Stimulated activated CD4-positive, alpha-beta T cell treated with anti-CD3 and anti-CD28 coated beads, Interleukin-2, amount 100 ng/mL, for 48 hours (primary cell): ENCODE results near the gene KIF26A.

Source experiments
- DNase-seq, 2 donors: peaks; one replicate each; pipeline ENCODE4 v3.0.0-alpha.2; 2020

Gene KIF26A

DNA sequence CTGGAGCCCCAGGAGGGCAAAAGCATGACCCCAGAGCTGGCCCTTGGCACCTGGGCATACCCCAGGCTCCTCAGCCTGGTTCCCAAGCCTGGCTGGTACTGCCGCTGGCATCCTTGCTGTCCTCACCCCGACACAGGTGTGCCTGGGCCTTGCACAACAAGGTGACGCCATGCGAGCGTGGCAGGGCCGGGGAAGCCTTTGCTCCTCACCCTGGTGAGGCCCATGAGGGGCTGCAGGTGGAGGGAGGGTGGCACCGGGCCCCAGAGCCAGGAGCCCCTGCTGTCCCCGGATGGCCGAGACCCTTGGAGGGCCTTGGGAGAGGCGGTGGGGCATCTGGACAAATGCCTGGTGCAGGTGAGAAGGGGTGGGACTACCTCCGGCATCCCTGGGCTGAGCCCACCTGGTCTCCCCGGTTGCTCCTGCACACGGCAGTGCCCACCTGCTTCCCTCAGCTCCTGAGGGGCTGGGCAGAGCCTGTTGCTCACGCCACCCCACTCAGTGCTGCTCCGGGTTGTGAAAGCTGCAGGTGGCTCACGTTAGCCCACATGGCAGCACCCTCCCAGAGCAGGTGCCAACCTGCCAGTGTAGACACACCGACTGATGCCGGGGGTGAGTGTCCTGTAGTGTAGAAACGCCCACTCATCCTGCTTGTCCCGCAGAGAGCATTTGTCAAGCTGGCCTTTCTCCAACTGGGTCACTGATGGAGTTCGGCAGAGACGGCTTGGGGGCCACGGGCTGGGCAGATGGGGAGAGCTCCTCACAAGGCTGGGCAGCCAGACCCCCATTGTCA, 24.6 kb upstream of the KIF26A start:
- DNase-seq: no peak

GRCh38 chr14:104114421-104115130, 23.8 kb upstream of the KIF26A start:
- no peak for DNase-seq

DNA sequence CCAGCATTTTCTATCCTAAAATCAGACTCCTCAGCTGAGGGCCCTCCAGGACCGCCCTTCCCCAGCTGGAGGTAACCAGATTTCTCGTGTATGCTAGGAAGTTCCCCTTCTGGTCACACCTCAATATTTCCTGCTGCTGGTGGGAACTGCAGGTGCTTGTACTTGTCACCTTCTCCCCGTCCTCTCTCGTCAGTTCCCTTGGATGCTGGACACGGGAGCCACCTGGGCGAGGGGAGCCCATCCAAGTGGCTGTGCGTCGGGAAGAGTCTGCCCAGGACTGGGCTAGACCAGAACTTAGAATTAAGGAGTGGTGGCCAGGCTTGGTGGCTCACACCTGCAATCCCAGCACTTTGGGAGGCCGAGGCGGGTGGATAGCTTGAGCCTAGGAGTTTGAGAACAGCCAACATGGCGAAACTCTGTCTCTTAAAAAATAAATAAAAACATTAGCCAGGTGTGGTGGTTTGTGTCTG, 23.2 kb upstream of the KIF26A start:
- no peak for DNase-seq

DNA sequence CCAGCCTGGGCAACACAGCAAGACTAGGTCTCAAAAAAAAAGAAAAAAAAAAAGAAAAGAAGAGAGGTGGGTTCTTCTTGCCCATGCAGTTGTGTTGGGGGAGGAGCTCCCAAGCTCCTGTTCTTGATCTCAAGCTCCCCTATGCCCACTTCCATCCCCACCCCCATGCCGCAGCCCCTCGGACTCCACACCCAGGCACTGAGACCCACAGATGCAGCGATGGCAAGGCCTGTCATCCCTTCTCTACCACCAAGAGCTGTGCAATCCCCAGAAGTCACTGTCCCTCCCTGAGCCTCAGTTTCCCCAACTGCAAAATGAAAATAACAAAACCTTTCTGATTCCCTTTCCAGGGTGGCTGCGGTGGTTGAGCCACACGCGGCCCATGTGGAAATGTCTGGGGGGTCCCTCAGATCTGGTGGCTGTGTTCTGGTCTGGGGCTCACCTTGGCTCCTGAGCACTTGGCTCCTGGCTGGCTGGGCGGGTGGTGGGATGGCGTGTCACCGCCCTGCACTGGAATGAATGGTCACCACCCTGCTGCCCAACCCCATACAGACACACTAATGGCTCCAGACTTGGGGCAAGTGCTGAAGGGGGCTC, 22.6 kb upstream of the KIF26A start:
- no peak for DNase-seq

- DNase-seq: no peak
Measured at GRCh38 chr14:104116288-104116755, 22.1 kb upstream of the KIF26A start.

DNA sequence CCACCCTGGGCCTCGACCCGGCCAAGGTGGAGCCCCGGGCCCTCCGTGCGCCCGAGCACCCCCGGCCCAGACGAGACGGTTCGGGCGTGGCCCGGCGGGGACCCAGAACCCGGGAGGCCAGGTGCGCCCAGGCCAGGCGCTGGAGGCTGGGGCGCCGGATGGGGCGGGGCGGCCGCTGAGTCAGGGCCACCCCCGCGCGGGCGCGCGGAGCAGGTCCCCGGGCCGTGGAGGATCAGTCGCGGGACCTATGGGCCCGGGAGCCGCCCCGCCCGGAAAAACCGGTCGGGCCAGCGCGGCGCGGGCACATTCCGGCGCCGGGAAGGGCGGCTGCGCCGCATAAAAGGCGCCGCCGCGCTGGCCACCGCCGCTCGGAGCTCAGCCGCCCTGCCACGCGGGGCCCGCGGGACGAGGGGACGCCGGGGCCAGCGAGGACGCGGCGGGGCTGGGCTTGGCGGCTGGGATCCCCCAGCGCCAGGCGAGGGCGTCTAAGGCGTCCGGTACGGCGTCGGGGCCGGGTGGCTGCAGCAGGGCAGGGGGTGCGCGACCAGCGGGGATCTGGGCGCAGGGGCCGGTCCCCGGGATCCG, 21.5 kb upstream of the KIF26A start:
- peak in 1 of 2 donors; percentile 21 for DNase-seq

DNA sequence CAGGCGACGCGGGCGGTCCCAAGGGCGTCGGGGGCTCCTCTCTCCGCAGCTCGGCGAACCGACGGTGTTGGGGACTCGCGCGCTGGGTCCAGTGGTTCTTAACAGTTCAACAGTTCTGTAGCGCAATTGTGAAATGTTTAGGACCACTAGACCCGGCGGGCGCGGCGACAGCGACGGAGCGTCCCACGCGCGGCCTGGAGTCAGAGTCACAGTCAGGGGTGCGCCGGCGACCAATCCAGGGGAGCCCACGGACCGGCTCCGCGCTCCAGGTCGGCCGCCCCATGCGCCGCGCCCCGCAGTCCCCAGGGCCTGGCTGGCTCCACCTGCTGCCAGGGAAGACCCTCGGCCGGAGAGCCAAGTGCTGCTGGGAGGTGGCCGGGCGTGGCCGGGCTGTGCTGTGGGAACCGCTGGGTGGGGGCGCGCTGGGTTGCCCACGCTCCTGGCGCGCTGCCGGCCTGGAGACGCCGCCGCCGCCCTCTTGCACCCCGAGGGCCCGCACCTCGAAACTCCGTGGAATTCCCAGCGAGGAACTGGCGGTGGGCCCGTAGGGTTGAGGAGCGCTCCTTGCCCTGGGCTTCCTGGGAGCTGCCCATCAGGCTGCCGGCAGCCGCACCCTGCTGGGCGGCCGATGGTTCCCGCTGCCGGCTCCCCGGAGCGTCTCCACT, 20.9 kb upstream of the KIF26A start:
- no peak for DNase-seq

- DNase-seq: no peak
Measured at GRCh38 chr14:104118006-104118844, 20.2 kb upstream of the KIF26A start.

GRCh38 chr14:104119119-104119487, 19.3 kb upstream of the KIF26A start:
- no peak for DNase-seq

DNA sequence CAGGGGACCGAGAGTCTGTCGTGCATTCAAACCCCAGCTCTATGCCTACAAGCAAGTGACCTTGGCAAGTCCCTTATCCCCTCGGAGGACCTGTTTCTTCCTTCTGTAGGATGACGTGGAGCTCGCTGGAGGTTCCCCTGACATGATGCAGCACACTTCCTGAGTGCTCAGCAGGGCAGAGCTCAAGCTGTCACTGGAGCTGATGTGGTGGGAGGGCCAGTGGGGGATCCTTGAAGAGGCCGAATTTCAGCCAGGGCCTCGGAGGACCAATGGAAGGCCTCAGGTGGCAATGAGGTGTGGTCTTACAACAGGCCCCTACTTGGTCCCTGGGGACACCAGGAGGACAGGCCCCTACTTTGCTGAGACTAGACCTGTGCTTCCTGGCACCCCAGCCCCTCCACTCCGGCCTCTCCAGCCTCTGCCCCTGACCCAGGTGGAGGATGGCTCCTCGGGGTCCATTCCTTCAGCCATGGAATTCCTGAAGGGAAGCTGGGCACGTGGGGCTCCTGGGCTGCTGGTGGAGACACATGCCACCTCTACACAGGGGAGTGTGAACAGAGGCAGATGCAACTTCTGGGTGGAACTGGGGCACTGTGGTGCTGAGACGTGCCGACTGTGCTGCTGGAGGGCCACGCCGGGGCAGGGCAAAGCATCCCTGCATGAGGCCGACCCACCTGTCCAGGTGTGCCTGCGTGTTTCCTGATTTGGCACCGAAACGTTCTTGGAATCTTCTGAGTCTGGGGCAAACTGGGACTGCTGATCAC, 18.7 kb upstream of the KIF26A start:
- DNase-seq: no peak

DNA sequence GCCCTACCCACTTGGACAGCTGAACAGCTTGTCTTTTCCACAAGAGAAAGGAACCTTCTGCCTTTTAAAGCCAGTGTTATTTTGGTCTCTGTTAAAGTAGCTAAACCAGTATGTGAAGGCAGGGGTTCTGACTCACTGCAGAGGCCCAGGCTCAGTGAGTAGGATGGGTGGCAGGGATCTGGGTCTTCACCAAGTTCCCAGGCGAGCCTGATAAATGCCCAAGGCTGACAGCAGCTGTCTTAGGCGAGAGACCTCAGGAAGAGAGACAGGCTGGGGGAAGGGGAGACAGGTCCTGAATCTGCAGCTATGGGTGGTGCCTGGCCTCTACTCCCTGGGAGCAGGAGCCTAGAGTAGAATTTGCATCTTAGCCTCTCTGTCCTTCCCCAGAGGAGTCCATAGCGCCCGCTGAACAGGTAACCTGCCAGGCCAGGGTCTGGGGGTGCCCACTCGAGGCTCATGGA, 18.1 kb upstream of the KIF26A start:
- no peak for DNase-seq

- DNase-seq: no peak
Measured at GRCh38 chr14:104121142-104121541, 17.2 kb upstream of the KIF26A start.

GRCh38 chr14:104123879-104124278, 14.5 kb upstream of the KIF26A start:
- DNase-seq: no peak

DNA sequence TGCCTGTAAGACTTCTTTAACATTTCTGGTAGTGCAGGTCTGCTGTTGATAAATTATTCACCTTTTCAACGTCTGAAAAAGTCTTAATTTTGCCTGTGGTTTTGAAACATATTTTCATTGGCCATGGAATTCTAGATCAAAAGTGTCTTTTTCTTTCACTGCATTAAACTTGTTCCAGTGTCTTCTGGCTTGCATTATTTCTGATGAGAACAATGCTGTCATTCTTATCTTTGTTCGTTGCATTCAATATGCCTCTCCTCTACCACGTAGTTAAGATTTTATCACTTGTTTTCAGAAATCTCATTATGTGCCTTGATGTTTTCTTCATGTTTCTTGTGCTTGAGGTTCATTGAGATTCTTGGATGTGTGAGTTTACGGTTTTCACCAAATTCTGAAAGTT, 13.4 kb upstream of the KIF26A start:
- no peak for DNase-seq

DNA sequence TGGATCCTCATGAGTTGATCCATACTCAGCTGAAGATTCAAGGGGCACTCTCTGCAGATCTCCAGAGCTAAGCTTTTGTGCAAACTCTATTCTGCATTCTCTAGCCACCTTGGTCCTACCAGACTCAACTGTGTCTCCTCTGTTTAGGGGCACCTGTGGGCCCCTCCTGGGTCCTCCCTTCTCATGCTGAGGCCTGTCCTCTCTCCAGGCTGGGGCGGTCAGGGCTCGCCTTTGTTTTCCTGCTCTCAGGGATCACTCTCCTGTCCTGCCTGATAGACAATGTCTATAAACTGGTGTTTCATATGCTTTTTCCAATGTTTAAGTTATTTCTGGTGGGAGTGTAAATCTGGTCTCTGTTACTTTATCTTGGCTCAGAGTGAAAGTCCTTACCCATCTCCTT, 11.6 kb upstream of the KIF26A start:
- no peak for DNase-seq

- no peak for DNase-seq
Measured at GRCh38 chr14:104128981-104129380, 9.4 kb upstream of the KIF26A start.

- no peak for DNase-seq
Measured at GRCh38 chr14:104129556-104129955, 8.8 kb upstream of the KIF26A start.

DNA sequence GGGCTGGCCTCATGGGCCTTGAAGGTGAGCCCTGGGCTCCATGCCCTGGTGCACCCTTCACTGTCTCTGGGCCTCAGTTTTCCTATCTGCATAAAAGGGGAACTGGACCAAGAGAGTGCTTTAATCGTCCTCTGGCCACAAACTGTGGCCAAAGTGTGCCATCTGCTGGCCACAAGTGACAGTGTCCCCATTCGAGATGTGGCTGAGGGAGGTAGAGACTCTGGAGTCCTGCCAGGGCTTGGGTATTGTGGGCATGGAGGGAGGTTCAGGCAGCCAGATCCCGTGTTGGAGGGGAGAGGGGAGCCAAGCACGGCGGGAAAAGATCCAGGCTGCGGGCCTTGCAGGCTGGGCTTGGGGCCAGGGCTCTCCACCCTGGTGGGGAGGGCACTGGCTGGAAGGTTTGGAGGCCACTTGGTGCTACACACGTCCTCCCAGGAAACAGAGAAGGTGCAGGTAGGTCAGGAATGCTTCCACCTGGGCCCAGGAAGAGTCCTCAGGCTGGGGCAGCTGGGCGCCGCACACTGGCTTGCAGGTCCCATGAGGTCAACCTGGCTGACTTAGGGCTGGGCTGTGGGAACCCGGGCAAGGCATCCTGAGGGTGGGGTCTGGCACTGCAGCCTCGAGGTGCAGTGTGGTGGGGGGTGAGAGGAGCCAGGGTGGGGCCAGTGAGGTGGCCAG, 7.3 kb upstream of the KIF26A start:
- DNase-seq: no peak

DNA sequence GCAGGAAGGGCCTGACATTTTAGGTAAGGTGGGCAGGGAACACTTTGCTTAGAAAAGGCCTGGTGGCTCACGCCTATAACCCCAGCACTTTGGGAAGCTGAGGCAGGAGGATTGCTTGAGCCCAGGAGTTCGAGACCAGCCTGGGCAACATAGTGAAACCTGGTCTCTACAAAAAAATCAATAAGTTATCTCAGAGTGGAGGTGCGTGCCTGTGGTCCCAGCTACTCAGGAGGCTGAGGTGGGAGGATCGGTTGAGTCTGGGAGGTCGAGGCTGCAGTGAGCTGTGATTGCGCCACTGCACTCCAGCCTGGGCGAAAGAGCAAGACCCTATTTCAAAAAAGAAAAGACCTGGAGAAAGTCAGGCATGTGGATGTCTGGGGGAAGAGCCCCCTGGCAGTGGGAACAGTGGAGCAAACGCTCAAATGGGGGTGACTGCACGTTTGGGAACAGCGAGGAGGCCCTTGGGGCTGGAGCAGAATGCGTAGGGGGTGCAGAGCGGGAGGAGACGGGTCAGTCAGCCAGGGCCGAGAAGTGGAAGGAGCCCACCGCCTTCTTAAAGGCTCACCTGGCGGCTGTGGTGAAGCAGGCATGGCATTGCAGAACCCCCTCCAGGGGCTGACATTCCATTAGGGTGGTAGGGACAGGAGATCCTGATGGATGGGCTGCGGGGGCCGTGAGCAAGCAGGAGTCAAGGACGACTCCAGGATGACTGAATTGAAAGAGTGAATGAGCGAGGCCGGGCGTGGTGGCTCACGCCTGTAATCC, 6.2 kb upstream of the KIF26A start:
- no peak for DNase-seq

GRCh38 chr14:104132981-104133380, 5.4 kb upstream of the KIF26A start:
- DNase-seq: no peak
